Ishikawa (cell line): Measurements from ENCODE around the gene UBXN1.

ENCODE experiments used
- EP300 ChIP-seq: IDR thresholded peaks from 2 replicates; pipeline ENCODE4 v1.6.1; 2012; ENCODE audit warnings: borderline replicate concordance
- ZBTB7A ChIP-seq: IDR thresholded peaks from 2 replicates; pipeline ENCODE4 v1.6.1; 2012; ENCODE audit warnings: low read depth

DNA sequence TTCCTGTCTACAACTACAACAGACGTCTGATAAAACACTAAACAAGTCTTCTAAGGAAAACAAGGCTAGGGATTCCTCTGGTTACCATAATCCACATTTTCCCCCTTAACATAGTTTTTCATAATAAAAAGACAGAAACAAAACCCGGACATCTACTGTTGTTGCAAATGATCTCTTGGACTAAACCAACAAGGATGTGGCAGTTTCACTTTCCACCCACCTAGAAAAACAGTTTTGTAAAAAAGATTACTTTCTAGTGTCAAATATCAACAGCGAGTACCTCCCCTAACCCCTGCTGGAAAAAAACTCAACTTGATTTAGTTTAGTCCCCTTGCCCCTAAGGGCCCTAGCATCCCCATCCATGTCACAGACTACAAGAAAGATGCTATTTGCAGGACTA is 34.0 kb upstream of the UBXN1 start:
- TF ChIP-seq EP300 (no peak), ZBTB7A (no peak)
